ENCODE results near the gene TMEM132E.

Gene TMEM132E

GRCh38 chr17:34588266-34588665 is 8.9 kb downstream of the TMEM132E start:
- Histone ChIP-seq H3K79me2 (ENCODE audit: insufficient read depth, low read length) (no peaks in the 10 kb centered on the region), H3K9me3 (ENCODE audit: insufficient read depth, low read length) (no peaks in the 10 kb centered on the region), H2AFZ (ENCODE audit: low read depth, low read length, severe bottlenecking) (no peak overlapping the region), H4K20me1 (ENCODE audit: low read depth, low read length) (no peaks in the 10 kb centered on the region), H3K27ac (ENCODE audit: low read depth, low read length) (no peak overlapping the region), H3K36me3 (ENCODE audit: low read length) (no peaks in the 10 kb centered on the region), H3K4me2 (ENCODE audit: low read depth, low read length, poor library complexity, severe bottlenecking) (no peak overlapping the region), H3K27me3 (ENCODE audit: low read length) (no peaks in the 10 kb centered on the region), H3K9ac (ENCODE audit: low read length) (no peak overlapping the region), H3K4me3 (ENCODE audit: insufficient read depth, low read length, poor library complexity, severe bottlenecking) (no peak overlapping the region), H3F3A (ENCODE audit: insufficient read depth) (no peaks in the 10 kb centered on the region), H3K9me2 (replicated peaks; ENCODE audit: insufficient read depth, low read length) (no peaks in the 10 kb centered on the region)
- TF ChIP-seq EZH2phosphoT487 (conservative IDR thresholded peaks at IDR 0.05; ENCODE audit: low read length) (no peak), CTCF (IDR thresholded peaks at IDR 0.05; ENCODE audit: insufficient read depth, low read length, poor library complexity, severe bottlenecking) (no peak)

- Histone ChIP-seq H3F3A (ENCODE audit: insufficient read depth) (no peaks in the 10 kb centered on the region), H3K4me2 (ENCODE audit: low read depth, low read length, poor library complexity, severe bottlenecking) (no peak overlapping the region), H3K36me3 (ENCODE audit: low read length) (no peaks in the 10 kb centered on the region), H4K20me1 (ENCODE audit: low read depth, low read length) (no peaks in the 10 kb centered on the region), H3K9me3 (ENCODE audit: insufficient read depth, low read length) (no peaks in the 10 kb centered on the region), H3K27ac (ENCODE audit: low read depth, low read length) (no peak overlapping the region), H3K9ac (ENCODE audit: low read length) (no peak overlapping the region), H3K27me3 (ENCODE audit: low read length) (no peaks in the 10 kb centered on the region), H2AFZ (ENCODE audit: low read depth, low read length, severe bottlenecking) (no peak overlapping the region), H3K79me2 (ENCODE audit: insufficient read depth, low read length) (no peaks in the 10 kb centered on the region), H3K4me3 (ENCODE audit: insufficient read depth, low read length, poor library complexity, severe bottlenecking) (no peak overlapping the region), H3K9me2 (replicated peaks; ENCODE audit: insufficient read depth, low read length) (no peaks in the 10 kb centered on the region)
- TF ChIP-seq EZH2phosphoT487 (conservative IDR thresholded peaks at IDR 0.05; ENCODE audit: low read length) = no peak
- TF ChIP-seq CTCF (IDR thresholded peaks at IDR 0.05; ENCODE audit: insufficient read depth, low read length, poor library complexity, severe bottlenecking) = no peak
Measured at GRCh38 chr17:34589120-34589965, 10.0 kb downstream of the TMEM132E start.

- no peak overlapping the region for H3K27ac ChIP-seq (ENCODE audit: low read depth, low read length)
- H3K4me3 ChIP-seq (ENCODE audit: insufficient read depth, low read length, poor library complexity, severe bottlenecking) = no peak overlapping the region
- H3K36me3 ChIP-seq (ENCODE audit: low read length) = no peaks in the 10 kb centered on the region
- no peaks in the 10 kb centered on the region for H3K27me3 ChIP-seq (ENCODE audit: low read length)
- no peak for TF ChIP-seq EZH2phosphoT487 (conservative IDR thresholded peaks at IDR 0.05; ENCODE audit: low read length)
- no peak for TF ChIP-seq CTCF (IDR thresholded peaks at IDR 0.05; ENCODE audit: insufficient read depth, low read length, poor library complexity, severe bottlenecking)
- H3K79me2 ChIP-seq (ENCODE audit: insufficient read depth, low read length) = no peaks in the 10 kb centered on the region
- H3K4me2 ChIP-seq (ENCODE audit: low read depth, low read length, poor library complexity, severe bottlenecking) = no peak overlapping the region
- no peaks in the 10 kb centered on the region for H3F3A ChIP-seq (ENCODE audit: insufficient read depth)
- H3K9me2 ChIP-seq (replicated peaks; ENCODE audit: insufficient read depth, low read length) = no peaks in the 10 kb centered on the region
- H4K20me1 ChIP-seq (ENCODE audit: low read depth, low read length) = no peaks in the 10 kb centered on the region
- no peak overlapping the region for H3K9ac ChIP-seq (ENCODE audit: low read length)
- H3K9me3 ChIP-seq (ENCODE audit: insufficient read depth, low read length) = no peaks in the 10 kb centered on the region
- no peak overlapping the region for H2AFZ ChIP-seq (ENCODE audit: low read depth, low read length, severe bottlenecking)
Measured at GRCh38 chr17:34592002-34592401, 12.6 kb downstream of the TMEM132E start.
